Measurements from ENCODE around the gene TTYH2. TPM values are rescaled to one million over a fixed set of nuclear protein-coding genes. Genes with fewer than 3 reads are reported as not detected.

Gene TTYH2, protein sequence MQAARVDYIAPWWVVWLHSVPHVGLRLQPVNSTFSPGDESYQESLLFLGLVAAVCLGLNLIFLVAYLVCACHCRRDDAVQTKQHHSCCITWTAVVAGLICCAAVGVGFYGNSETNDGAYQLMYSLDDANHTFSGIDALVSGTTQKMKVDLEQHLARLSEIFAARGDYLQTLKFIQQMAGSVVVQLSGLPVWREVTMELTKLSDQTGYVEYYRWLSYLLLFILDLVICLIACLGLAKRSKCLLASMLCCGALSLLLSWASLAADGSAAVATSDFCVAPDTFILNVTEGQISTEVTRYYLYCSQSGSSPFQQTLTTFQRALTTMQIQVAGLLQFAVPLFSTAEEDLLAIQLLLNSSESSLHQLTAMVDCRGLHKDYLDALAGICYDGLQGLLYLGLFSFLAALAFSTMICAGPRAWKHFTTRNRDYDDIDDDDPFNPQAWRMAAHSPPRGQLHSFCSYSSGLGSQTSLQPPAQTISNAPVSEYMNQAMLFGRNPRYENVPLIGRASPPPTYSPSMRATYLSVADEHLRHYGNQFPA
- 2.0 TPM for polyA plus RNA-seq (2013, experiment 1 of 2)
- 2.7 TPM for polyA plus RNA-seq (2013, experiment 2 of 2)

GRCh38 chr17:74212913-74213791, at the start of gene TTYH2:
TSS of gene TTYH2 (plus strand) at chr17:74213571. CDS start at chr17:74213588, 17 bp downstream.
- H3K14ac ChIP-seq (ENCODE audit: low read length in 2 of 2): peak within 1 kb of the TSS in 1 of 2 experiments; percentile 82
- H2BK5ac ChIP-seq (ENCODE audit: low read depth, low read length, poor library complexity, severe bottlenecking): no peak within 1 kb of the TSS
- H2BK12ac ChIP-seq (ENCODE audit: low read length in 2 of 2): peak within 1 kb of the TSS in 1 of 2 experiments; percentile 65
- peaks cover 20 to 43% of the 10 kb centered on the region in 2 experiments for H3K27me3 ChIP-seq (ENCODE audit: control insufficient read depth in 1 of 2, insufficient read depth in 1 of 2, low read length in 2 of 2)
- H2BK15ac ChIP-seq (ENCODE audit: low read depth, poor library complexity, severe bottlenecking): peak within 1 kb of the TSS; percentile 68
- no peak within 1 kb of the TSS for H3K27ac ChIP-seq (ENCODE audit: low read length, poor library complexity, severe bottlenecking)
- H2AK5ac ChIP-seq (ENCODE audit: low read length, severe bottlenecking): no peak within 1 kb of the TSS
- peak within 1 kb of the TSS; percentile 54 for H2AFZ ChIP-seq (ENCODE audit: low read depth, low read length)
- peaks cover 18 to 28% of the 10 kb centered on the region in 2 experiments for H3K36me3 ChIP-seq (ENCODE audit: control insufficient read depth in 1 of 2, insufficient read depth in 2 of 2, low read depth in 1 of 2, low read length in 2 of 2)
- peak within 1 kb of the TSS; percentile 71 for H3K4me2 ChIP-seq (ENCODE audit: low read length, poor library complexity, severe bottlenecking)
- WGBS: 3% methylated on average over 54 of the region's 62 CpGs
- H3K18ac ChIP-seq (ENCODE audit: low read depth in 1 of 2, low read length in 2 of 2): peak within 1 kb of the TSS; percentile 30 to 85
- H3K9ac ChIP-seq (ENCODE audit: low read length): peak within 1 kb of the TSS; percentile 91
- peaks cover 39% of the 10 kb centered on the region for H3K4me1 ChIP-seq (ENCODE audit: control insufficient read depth, insufficient read depth, low read depth, low read length)
- H3K4ac ChIP-seq (ENCODE audit: low read depth in 1 of 2, low read length in 2 of 2): peak within 1 kb of the TSS; percentile 30 to 74
- peaks cover 4% of the 10 kb centered on the region for H3K79me1 ChIP-seq (replicated peaks; ENCODE audit: low read length, poor library complexity, severe bottlenecking)
- peak within 1 kb of the TSS; percentile 48 to 89 for H3K4me3 ChIP-seq (ENCODE audit: insufficient read depth in 1 of 2, low read depth in 1 of 2, low read length in 2 of 2)
- H3K9me3 ChIP-seq (ENCODE audit: control insufficient read depth, low read length): no peaks in the 10 kb centered on the region
- peak within 1 kb of the TSS; percentile 59 for H4K8ac ChIP-seq (ENCODE audit: low read length)
- H3K23ac ChIP-seq (ENCODE audit: low read length in 2 of 2): peak within 1 kb of the TSS in 1 of 2 experiments; percentile 94
- peak; percentile 92 for DNase-seq
- peak within 1 kb of the TSS; percentile 28 for H4K91ac ChIP-seq (ENCODE audit: low read length)
- no peak within 1 kb of the TSS for H2BK120ac ChIP-seq (ENCODE audit: low read depth, low read length)

DNA sequence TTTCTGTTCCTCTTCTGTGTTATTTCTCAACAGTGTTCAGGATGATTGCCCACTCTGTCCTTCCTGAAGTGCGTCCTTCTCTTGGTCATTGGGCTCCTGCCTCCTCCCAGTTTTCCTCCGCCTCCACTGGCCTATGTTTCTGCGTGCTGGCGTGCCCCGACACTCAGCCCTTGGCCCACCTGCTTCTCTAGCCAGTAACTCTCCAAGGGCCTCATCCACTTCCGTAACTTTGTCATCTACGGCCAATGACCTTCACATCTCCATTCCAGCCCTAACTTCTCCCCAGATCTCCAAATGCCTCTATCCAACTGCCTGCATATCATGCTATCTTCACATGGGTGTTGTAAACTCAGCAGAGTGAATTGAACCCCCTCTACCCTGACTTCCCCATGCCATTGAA, 49.5 kb upstream of the TTYH2 start:
- no peak overlapping the region for H3K27ac ChIP-seq (ENCODE audit: low read length, poor library complexity, severe bottlenecking)
- no peak overlapping the region for H3K4ac ChIP-seq (ENCODE audit: low read depth in 1 of 2, low read length in 2 of 2)
- H3K14ac ChIP-seq (ENCODE audit: low read length in 2 of 2): no peak overlapping the region
- no peak overlapping the region for H2BK15ac ChIP-seq (ENCODE audit: low read depth, poor library complexity, severe bottlenecking)
- no peak overlapping the region for H4K8ac ChIP-seq (ENCODE audit: low read length)
- no peaks in the 10 kb centered on the region for H3K36me3 ChIP-seq (ENCODE audit: control insufficient read depth in 1 of 2, insufficient read depth in 2 of 2, low read depth in 1 of 2, low read length in 2 of 2)
- H2AFZ ChIP-seq (ENCODE audit: low read depth, low read length): no peak overlapping the region
- H3K27me3 ChIP-seq (ENCODE audit: control insufficient read depth in 1 of 2, insufficient read depth in 1 of 2, low read length in 2 of 2): peaks cover 3 to 65% of the 10 kb centered on the region in 2 experiments
- H3K9me3 ChIP-seq (ENCODE audit: control insufficient read depth, low read length): no peaks in the 10 kb centered on the region
- H2BK120ac ChIP-seq (ENCODE audit: low read depth, low read length): no peak overlapping the region
- no peak for DNase-seq
- H3K18ac ChIP-seq (ENCODE audit: low read depth in 1 of 2, low read length in 2 of 2): no peak overlapping the region
- no peak overlapping the region for H2AK5ac ChIP-seq (ENCODE audit: low read length, severe bottlenecking)
- H2BK5ac ChIP-seq (ENCODE audit: low read depth, low read length, poor library complexity, severe bottlenecking): no peak overlapping the region
- no peak overlapping the region for H3K9ac ChIP-seq (ENCODE audit: low read length)
- 71% methylated on average over 7 of the region's 7 CpGs for WGBS
- H3K4me1 ChIP-seq (ENCODE audit: control insufficient read depth, insufficient read depth, low read depth, low read length): no peaks in the 10 kb centered on the region
- H2BK12ac ChIP-seq (ENCODE audit: low read length in 2 of 2): no peak overlapping the region
- no peak overlapping the region for H3K4me2 ChIP-seq (ENCODE audit: low read length, poor library complexity, severe bottlenecking)
- H3K4me3 ChIP-seq (ENCODE audit: insufficient read depth in 1 of 2, low read depth in 1 of 2, low read length in 2 of 2): no peak overlapping the region
- no peak overlapping the region for H3K23ac ChIP-seq (ENCODE audit: low read length in 2 of 2)
- no peak overlapping the region for H4K91ac ChIP-seq (ENCODE audit: low read length)
- H3K79me1 ChIP-seq (replicated peaks; ENCODE audit: low read length, poor library complexity, severe bottlenecking): no peaks in the 10 kb centered on the region

DNA sequence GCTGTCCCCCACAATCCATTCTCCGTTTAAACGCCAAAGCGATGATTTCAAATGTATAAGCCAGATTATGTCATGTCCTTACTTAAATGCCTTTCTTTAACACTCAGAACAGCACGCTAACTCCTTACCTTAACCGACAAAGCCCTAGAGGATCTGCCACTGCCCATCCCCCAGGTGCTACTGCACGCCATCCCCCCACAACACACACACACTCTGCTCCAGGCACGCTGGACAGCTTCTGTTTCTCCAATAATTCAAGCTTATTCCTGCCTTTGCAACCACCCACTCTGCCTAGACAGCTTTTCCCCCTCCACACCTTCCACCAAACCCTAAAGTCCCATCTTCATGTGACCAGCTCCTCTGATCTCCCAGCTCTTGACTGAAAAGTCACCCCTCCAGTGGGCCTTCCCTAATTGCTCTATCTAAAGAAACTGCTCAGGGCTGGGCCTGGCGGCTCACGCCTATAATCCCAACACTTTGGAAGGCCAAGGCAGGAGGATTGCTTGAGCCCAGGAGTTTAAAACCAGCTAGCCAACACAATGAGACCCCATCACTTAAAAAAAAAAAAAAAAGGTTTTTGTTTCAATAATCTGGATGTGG, 48.8 kb upstream of the TTYH2 start:
- no peak overlapping the region for H2AK5ac ChIP-seq (ENCODE audit: low read length, severe bottlenecking)
- H3K4me3 ChIP-seq (ENCODE audit: insufficient read depth in 1 of 2, low read depth in 1 of 2, low read length in 2 of 2): no peak overlapping the region
- no peaks in the 10 kb centered on the region for H3K79me1 ChIP-seq (replicated peaks; ENCODE audit: low read length, poor library complexity, severe bottlenecking)
- H3K4ac ChIP-seq (ENCODE audit: low read depth in 1 of 2, low read length in 2 of 2): no peak overlapping the region
- 81% methylated on average over 9 of the region's 9 CpGs for WGBS
- H2BK15ac ChIP-seq (ENCODE audit: low read depth, poor library complexity, severe bottlenecking): no peak overlapping the region
- no peaks in the 10 kb centered on the region for H3K9me3 ChIP-seq (ENCODE audit: control insufficient read depth, low read length)
- no peak overlapping the region for H3K23ac ChIP-seq (ENCODE audit: low read length in 2 of 2)
- H3K4me1 ChIP-seq (ENCODE audit: control insufficient read depth, insufficient read depth, low read depth, low read length): no peaks in the 10 kb centered on the region
- no peak overlapping the region for H3K27ac ChIP-seq (ENCODE audit: low read length, poor library complexity, severe bottlenecking)
- no peak overlapping the region for H3K14ac ChIP-seq (ENCODE audit: low read length in 2 of 2)
- DNase-seq: no peak
- no peak overlapping the region for H3K4me2 ChIP-seq (ENCODE audit: low read length, poor library complexity, severe bottlenecking)
- peaks cover 3 to 64% of the 10 kb centered on the region in 2 experiments for H3K27me3 ChIP-seq (ENCODE audit: control insufficient read depth in 1 of 2, insufficient read depth in 1 of 2, low read length in 2 of 2)
- no peaks in the 10 kb centered on the region for H3K36me3 ChIP-seq (ENCODE audit: control insufficient read depth in 1 of 2, insufficient read depth in 2 of 2, low read depth in 1 of 2, low read length in 2 of 2)
- no peak overlapping the region for H2BK12ac ChIP-seq (ENCODE audit: low read length in 2 of 2)
- no peak overlapping the region for H3K18ac ChIP-seq (ENCODE audit: low read depth in 1 of 2, low read length in 2 of 2)
- H2BK120ac ChIP-seq (ENCODE audit: low read depth, low read length): no peak overlapping the region
- H4K91ac ChIP-seq (ENCODE audit: low read length): no peak overlapping the region
- no peak overlapping the region for H4K8ac ChIP-seq (ENCODE audit: low read length)
- H2BK5ac ChIP-seq (ENCODE audit: low read depth, low read length, poor library complexity, severe bottlenecking): no peak overlapping the region
- no peak overlapping the region for H2AFZ ChIP-seq (ENCODE audit: low read depth, low read length)
- no peak overlapping the region for H3K9ac ChIP-seq (ENCODE audit: low read length)
